ENCODE data around the gene ADAMTS9. TPM values are rescaled to one million over a fixed set of nuclear protein-coding genes. Genes with fewer than 3 reads are reported as not detected.

Gene ADAMTS9
- polyA plus RNA-seq (2011; rRNA removed) (0.16 and 0.26 TPM in 2 replicates), polyA minus RNA-seq (2011; rRNA and poly(A)+ RNA removed) (0.36 and 0.38 TPM in 2 replicates)

GRCh38 chr3:64687781-64688604, at the start of gene ADAMTS9:
ADAMTS9 (minus strand) TSS chr3:64688000; CDS start chr3:64687657, 343 bp downstream.
- ChIA-PET POLR2A (no interaction called here), CTCF (interaction anchor here (0.6 kb wide), 1 partner anchor 493 kb away, joined by 3 read pairs; no protein-coding TSS in a partner anchor)
- DNase-seq (ENCODE audit: low read depth) = no peak
- Histone ChIP-seq H3K36me3 (ENCODE audit: control insufficient read depth, insufficient read depth, low read length) (no peaks in the 10 kb centered on the region), H3K27me3 (ENCODE audit: control insufficient read depth, insufficient read depth, low read length) (no peaks in the 10 kb centered on the region), H3K4me3 (ENCODE audit: low read depth, low read length) (peak within 1 kb of the TSS; percentile 58)
- no peak for TF ChIP-seq CTCF (IDR thresholded peaks at IDR 0.05; ENCODE audit: insufficient read depth, low read depth, low read length)

- Histone ChIP-seq H3K27me3 (ENCODE audit: control insufficient read depth, insufficient read depth, low read length) (no peaks in the 10 kb centered on the region), H3K36me3 (ENCODE audit: control insufficient read depth, insufficient read depth, low read length) (no peaks in the 10 kb centered on the region), H3K4me3 (ENCODE audit: low read depth, low read length) (no peak overlapping the region)
- POLR2A ChIA-PET = no interaction called here
- CTCF ChIA-PET = no interaction called here
- TF ChIP-seq CTCF (IDR thresholded peaks at IDR 0.05; ENCODE audit: insufficient read depth, low read depth, low read length) = no peak
- peak; percentile 9 for DNase-seq (ENCODE audit: low read depth)
Measured at GRCh38 chr3:64732576-64732975, 44.8 kb upstream of the ADAMTS9 start.

GRCh38 chr3:64730681-64731080, 42.9 kb upstream of the ADAMTS9 start:
- no peak overlapping the region for H3K4me3 ChIP-seq (ENCODE audit: low read depth, low read length)
- no peak for TF ChIP-seq CTCF (IDR thresholded peaks at IDR 0.05; ENCODE audit: insufficient read depth, low read depth, low read length)
- no peaks in the 10 kb centered on the region for H3K36me3 ChIP-seq (ENCODE audit: control insufficient read depth, insufficient read depth, low read length)
- POLR2A ChIA-PET = no interaction called here
- CTCF ChIA-PET = no interaction called here
- DNase-seq (ENCODE audit: low read depth) = no peak
- H3K27me3 ChIP-seq (ENCODE audit: control insufficient read depth, insufficient read depth, low read length) = no peaks in the 10 kb centered on the region

- no peak for DNase-seq (ENCODE audit: low read depth)
- Histone ChIP-seq H3K4me3 (ENCODE audit: low read depth, low read length) (no peak overlapping the region), H3K27me3 (ENCODE audit: control insufficient read depth, insufficient read depth, low read length) (no peaks in the 10 kb centered on the region), H3K36me3 (ENCODE audit: control insufficient read depth, insufficient read depth, low read length) (no peaks in the 10 kb centered on the region)
- ChIA-PET CTCF (interaction anchor here (1.8 kb wide), 1 partner anchor 12 kb away, joined by 5 read pairs; no protein-coding TSS in a partner anchor), POLR2A (no interaction called here)
- TF ChIP-seq CTCF (IDR thresholded peaks at IDR 0.05; ENCODE audit: insufficient read depth, low read depth, low read length) = no peak
Measured at GRCh38 chr3:64728994-64729393, 41.2 kb upstream of the ADAMTS9 start.

GRCh38 chr3:64728428-64728827, 40.6 kb upstream of the ADAMTS9 start:
- no peaks in the 10 kb centered on the region for H3K27me3 ChIP-seq (ENCODE audit: control insufficient read depth, insufficient read depth, low read length)
- ChIA-PET CTCF (interaction anchor here (1.8 kb wide), 1 partner anchor 12 kb away, joined by 5 read pairs; no protein-coding TSS in a partner anchor), POLR2A (no interaction called here)
- no peak for DNase-seq (ENCODE audit: low read depth)
- no peak for TF ChIP-seq CTCF (IDR thresholded peaks at IDR 0.05; ENCODE audit: insufficient read depth, low read depth, low read length)
- H3K36me3 ChIP-seq (ENCODE audit: control insufficient read depth, insufficient read depth, low read length) = no peaks in the 10 kb centered on the region
- no peak overlapping the region for H3K4me3 ChIP-seq (ENCODE audit: low read depth, low read length)

Measured in BJ (cell line).